ENCODE results near the gene TMEM158. TPM values are rescaled to one million over a fixed set of nuclear protein-coding genes. Genes with fewer than 3 reads are reported as not detected.

TMEM158 gene
- total RNA-seq, 1 experiment from 2014 or later, result 7.3 TPM

DNA sequence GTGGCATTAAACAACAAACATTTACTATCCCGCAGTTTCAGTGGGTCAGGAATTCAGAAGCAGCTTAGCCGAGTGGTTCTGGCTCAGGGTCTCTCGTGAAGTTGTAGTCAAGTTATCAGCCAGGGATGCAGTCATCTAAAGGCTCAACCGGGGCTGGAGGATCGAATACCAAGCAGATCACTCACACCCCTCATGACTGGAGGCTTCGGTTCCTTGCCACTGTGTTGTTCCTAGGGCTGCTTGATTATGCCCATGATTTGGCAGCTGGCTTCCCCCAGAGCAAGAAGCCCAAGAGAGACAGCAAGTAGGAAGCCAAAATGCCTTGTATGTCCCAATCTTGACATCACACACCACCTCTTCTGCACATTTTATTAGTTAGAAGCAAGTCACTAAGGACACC lies 46.0 kb downstream of the TMEM158 start:
- peaks cover 10% of the 10 kb centered on the region for H3K4me1 ChIP-seq (ENCODE audit: control insufficient read depth, insufficient read depth, low read length)
- H3K27ac ChIP-seq (ENCODE audit: low read length), result no peak overlapping the region
- H3K27me3 ChIP-seq (ENCODE audit: control insufficient read depth, insufficient read depth, low read length), result no peaks in the 10 kb centered on the region
- no peak overlapping the region for H3K4me3 ChIP-seq (ENCODE audit: low read depth in 2 of 2, low read length in 2 of 2)
- H3K9me3 ChIP-seq (ENCODE audit: control insufficient read depth, insufficient read depth, low read depth, low read length), result no peaks in the 10 kb centered on the region
- intact Hi-C loops (cut with micrococcal nuclease; ENCODE audit: unreplicated experiment) (no loop called here), in situ Hi-C loops (cut with HindIII; ENCODE audit: low pct_unique_long_range_greater_than_20kb, low sequenced_read_pairs) (no loop called here)
- ChIA-PET POLR2A (no interaction called here), CTCF (no interaction called here)
- H3K36me3 ChIP-seq (ENCODE audit: control insufficient read depth, insufficient read depth, low read length), result no peaks in the 10 kb centered on the region
- DNase-seq (ENCODE audit: low read depth, low spot score) (no peak), ATAC-seq (no peak)
- BruUV-seq (replicated peaks), result no TSS peak
- TF ChIP-seq SIN3A (IDR thresholded peaks at IDR 0.05; ENCODE audit: borderline replicate concordance, insufficient read depth, low read depth, low read length), result no peak
- no peak for TF ChIP-seq TCF7L2 (IDR thresholded peaks at IDR 0.05; ENCODE audit: low read depth, low read length)
- TF ChIP-seq, protein P1, sequence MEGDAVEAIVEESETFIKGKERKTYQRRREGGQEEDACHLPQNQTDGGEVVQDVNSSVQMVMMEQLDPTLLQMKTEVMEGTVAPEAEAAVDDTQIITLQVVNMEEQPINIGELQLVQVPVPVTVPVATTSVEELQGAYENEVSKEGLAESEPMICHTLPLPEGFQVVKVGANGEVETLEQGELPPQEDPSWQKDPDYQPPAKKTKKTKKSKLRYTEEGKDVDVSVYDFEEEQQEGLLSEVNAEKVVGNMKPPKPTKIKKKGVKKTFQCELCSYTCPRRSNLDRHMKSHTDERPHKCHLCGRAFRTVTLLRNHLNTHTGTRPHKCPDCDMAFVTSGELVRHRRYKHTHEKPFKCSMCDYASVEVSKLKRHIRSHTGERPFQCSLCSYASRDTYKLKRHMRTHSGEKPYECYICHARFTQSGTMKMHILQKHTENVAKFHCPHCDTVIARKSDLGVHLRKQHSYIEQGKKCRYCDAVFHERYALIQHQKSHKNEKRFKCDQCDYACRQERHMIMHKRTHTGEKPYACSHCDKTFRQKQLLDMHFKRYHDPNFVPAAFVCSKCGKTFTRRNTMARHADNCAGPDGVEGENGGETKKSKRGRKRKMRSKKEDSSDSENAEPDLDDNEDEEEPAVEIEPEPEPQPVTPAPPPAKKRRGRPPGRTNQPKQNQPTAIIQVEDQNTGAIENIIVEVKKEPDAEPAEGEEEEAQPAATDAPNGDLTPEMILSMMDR (IDR thresholded peaks at IDR 0.05), result no peak
- no peak for TF ChIP-seq POLR2AphosphoS5 (IDR thresholded peaks at IDR 0.05; ENCODE audit: low read depth, low read length)
- TF ChIP-seq, protein P2, sequence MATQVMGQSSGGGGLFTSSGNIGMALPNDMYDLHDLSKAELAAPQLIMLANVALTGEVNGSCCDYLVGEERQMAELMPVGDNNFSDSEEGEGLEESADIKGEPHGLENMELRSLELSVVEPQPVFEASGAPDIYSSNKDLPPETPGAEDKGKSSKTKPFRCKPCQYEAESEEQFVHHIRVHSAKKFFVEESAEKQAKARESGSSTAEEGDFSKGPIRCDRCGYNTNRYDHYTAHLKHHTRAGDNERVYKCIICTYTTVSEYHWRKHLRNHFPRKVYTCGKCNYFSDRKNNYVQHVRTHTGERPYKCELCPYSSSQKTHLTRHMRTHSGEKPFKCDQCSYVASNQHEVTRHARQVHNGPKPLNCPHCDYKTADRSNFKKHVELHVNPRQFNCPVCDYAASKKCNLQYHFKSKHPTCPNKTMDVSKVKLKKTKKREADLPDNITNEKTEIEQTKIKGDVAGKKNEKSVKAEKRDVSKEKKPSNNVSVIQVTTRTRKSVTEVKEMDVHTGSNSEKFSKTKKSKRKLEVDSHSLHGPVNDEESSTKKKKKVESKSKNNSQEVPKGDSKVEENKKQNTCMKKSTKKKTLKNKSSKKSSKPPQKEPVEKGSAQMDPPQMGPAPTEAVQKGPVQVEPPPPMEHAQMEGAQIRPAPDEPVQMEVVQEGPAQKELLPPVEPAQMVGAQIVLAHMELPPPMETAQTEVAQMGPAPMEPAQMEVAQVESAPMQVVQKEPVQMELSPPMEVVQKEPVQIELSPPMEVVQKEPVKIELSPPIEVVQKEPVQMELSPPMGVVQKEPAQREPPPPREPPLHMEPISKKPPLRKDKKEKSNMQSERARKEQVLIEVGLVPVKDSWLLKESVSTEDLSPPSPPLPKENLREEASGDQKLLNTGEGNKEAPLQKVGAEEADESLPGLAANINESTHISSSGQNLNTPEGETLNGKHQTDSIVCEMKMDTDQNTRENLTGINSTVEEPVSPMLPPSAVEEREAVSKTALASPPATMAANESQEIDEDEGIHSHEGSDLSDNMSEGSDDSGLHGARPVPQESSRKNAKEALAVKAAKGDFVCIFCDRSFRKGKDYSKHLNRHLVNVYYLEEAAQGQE (IDR thresholded peaks at IDR 0.05; ENCODE audit: insufficient read depth in 1 of 2, low read depth in 2 of 2, low read length in 1 of 2), result no peak

DNA sequence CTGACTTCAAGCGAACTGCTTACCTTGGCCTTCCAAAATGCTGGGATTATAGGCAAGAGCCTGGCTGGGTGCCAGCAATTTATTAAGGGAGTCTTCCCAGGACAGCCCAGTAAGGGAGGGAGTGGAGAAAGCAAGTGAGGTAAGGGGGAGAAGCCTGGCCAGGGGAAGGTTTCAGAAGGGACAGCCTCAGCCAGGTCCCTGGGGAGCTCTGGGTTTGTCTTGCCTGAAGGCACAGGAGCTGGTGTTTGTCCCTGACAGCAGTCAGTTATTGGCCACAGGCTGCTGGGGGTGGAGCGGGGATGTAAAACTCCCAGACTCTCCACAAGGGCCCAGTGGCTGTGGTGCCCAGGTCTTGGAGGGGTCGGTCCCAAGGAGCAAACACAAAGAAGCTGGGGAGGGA lies 46.9 kb downstream of the TMEM158 start:
- DNase-seq (ENCODE audit: low read depth, low spot score) (no peak), ATAC-seq (0 out of 2 replicates have a peak, but pooled peaks have one; percentile 16)
- no peak overlapping the region for H3K4me3 ChIP-seq (ENCODE audit: low read depth in 2 of 2, low read length in 2 of 2)
- no peaks in the 10 kb centered on the region for H3K9me3 ChIP-seq (ENCODE audit: control insufficient read depth, insufficient read depth, low read depth, low read length)
- ChIA-PET CTCF (no interaction called here), POLR2A (no interaction called here)
- H3K4me1 ChIP-seq (ENCODE audit: control insufficient read depth, insufficient read depth, low read length), result peaks cover 10% of the 10 kb centered on the region
- H3K27ac ChIP-seq (ENCODE audit: low read length), result 0 out of 2 replicates have a peak overlapping the region, but pooled peaks have one; percentile 17
- no peak for TF ChIP-seq SIN3A (IDR thresholded peaks at IDR 0.05; ENCODE audit: borderline replicate concordance, insufficient read depth, low read depth, low read length)
- TF ChIP-seq TCF7L2 (IDR thresholded peaks at IDR 0.05; ENCODE audit: low read depth, low read length), result no peak
- TF ChIP-seq, protein P1 (IDR thresholded peaks at IDR 0.05), result no peak
- TF ChIP-seq, protein P2 (IDR thresholded peaks at IDR 0.05; ENCODE audit: insufficient read depth in 1 of 2, low read depth in 2 of 2, low read length in 1 of 2), result no peak
- TF ChIP-seq POLR2AphosphoS5 (IDR thresholded peaks at IDR 0.05; ENCODE audit: low read depth, low read length), result no peak
- intact Hi-C loops (cut with micrococcal nuclease; ENCODE audit: unreplicated experiment), result no loop called here
- in situ Hi-C loops (cut with HindIII; ENCODE audit: low pct_unique_long_range_greater_than_20kb, low sequenced_read_pairs), result no loop called here
- no peaks in the 10 kb centered on the region for H3K36me3 ChIP-seq (ENCODE audit: control insufficient read depth, insufficient read depth, low read length)
- no peaks in the 10 kb centered on the region for H3K27me3 ChIP-seq (ENCODE audit: control insufficient read depth, insufficient read depth, low read length)
- BruUV-seq (replicated peaks), result no TSS peak

All from Panc1 (cell line).